Caco-2 (cell line): ENCODE results near the gene UBR3. TPM values are rescaled to one million over a fixed set of nuclear protein-coding genes. Genes with fewer than 3 reads are reported as not detected.
"Not testable (repeated sequence)": the region's sequence is repeated elsewhere in the genome, so short reads cannot be mapped to it uniquely, and the experiment has no call there.

ENCODE experiments used
- BruUV-seq: library from RNA; stranded (reverse); fragments of 400-500 nt; replicated peaks from 2 replicates; lab custom pipeline; 2021; lab: Mats Ljungman, UMichigan
- CTCF ChIA-PET: fragments of 300-600 bp; sonication (Branson Sonifier 250); formaldehyde crosslinking; loops from one replicate; lab custom pipeline; 2022; ENCODE audit warnings: antibody characterized with exemption; lab: Charles Lee
- POLR2A ChIA-PET: fragments of 300-600 bp; sonication (Branson Sonifier 250); formaldehyde crosslinking; loops from one replicate; lab custom pipeline; 2022; ENCODE audit warnings: antibody characterized with exemption; lab: Charles Lee
- DNase-seq, 2 experiments: peaks; one replicate each; pipeline versions ENCODE4 v3.0.0 to v3.0.0-alpha.2; 2020 to 2022
- H3K27me3 ChIP-seq: replicated peaks from 2 replicates; pipeline ENCODE4 v1.6.0; 2011; ENCODE audit warnings: low read length; ENCODE audit not compliant: control insufficient read depth, insufficient read depth
- H3K36me3 ChIP-seq: 2 replicates; pipeline ENCODE4 v1.5.1; 2011; ENCODE audit warnings: low read length; ENCODE audit not compliant: control insufficient read depth, insufficient read depth
- H3K4me1 ChIP-seq: fragments of 250-450 bp; sonication (Bioruptor Pico); 2 replicates; pipeline ENCODE4 v1.5.1; 2020; ENCODE audit warnings: mild to moderate bottlenecking
- H3K4me3 ChIP-seq: 2 replicates; pipeline ENCODE4 v1.5.1; 2011; ENCODE audit warnings: low read depth, mild to moderate bottlenecking, control low read depth, low read length
- H3K9me3 ChIP-seq: fragments of 250-450 bp; sonication (Bioruptor Pico); 2 replicates; pipeline ENCODE4 v1.5.1; 2020; ENCODE audit warnings: mild to moderate bottlenecking, moderate library complexity
- H3K27ac Mint-ChIP-seq: one replicate; pipeline ENCODE4 v1.8.0; 2022; ENCODE audit warnings: mixed read lengths; ENCODE audit not compliant: unreplicated experiment
- H3K27me3 Mint-ChIP-seq: one replicate; pipeline ENCODE4 v1.8.0; 2022; ENCODE audit warnings: mixed read lengths; ENCODE audit not compliant: insufficient read depth, unreplicated experiment
- H3K36me3 Mint-ChIP-seq: one replicate; pipeline ENCODE4 v1.8.0; 2022; ENCODE audit warnings: mild to moderate bottlenecking, mixed read lengths; ENCODE audit not compliant: insufficient read depth, unreplicated experiment
- H3K4me1 Mint-ChIP-seq: one replicate; pipeline ENCODE4 v1.8.0; 2022; ENCODE audit warnings: low read depth, mixed read lengths; ENCODE audit not compliant: unreplicated experiment
- H3K4me3 Mint-ChIP-seq: one replicate; pipeline ENCODE4 v1.8.0; 2022; ENCODE audit warnings: mild to moderate bottlenecking, moderate library complexity, mixed read lengths; ENCODE audit not compliant: unreplicated experiment
- H3K9me3 Mint-ChIP-seq: one replicate; pipeline ENCODE4 v1.8.0; 2022; ENCODE audit warnings: mixed read lengths; ENCODE audit not compliant: unreplicated experiment
- CTCF ChIP-seq, 2 experiments: fragments of 200-600 bp in 1 of 2; IDR thresholded peaks; 1 replicate in 1 of 2; 2 replicates in 1 of 2; pipeline versions ENCODE4 v1.5.1 to v1.8.0; 2011 to 2022; ENCODE audit warnings: antibody characterized with exemption in 1 of 2, control low read depth in 1 of 2, inconsistent platforms in 1 of 2, low read depth in 1 of 2, low read length in 1 of 2, mild to moderate bottlenecking in 1 of 2, moderate library complexity in 1 of 2; ENCODE audit not compliant: insufficient read depth in 1 of 2, severe bottlenecking in 1 of 2, unreplicated experiment in 1 of 2
- intact Hi-C: fragments of 100-400 bp; cut with micrococcal nuclease; formaldehyde crosslinking; loops from one replicate; pipeline ENCODE4 v1.10.0; 2022; ENCODE audit not compliant: unreplicated experiment
- total RNA-seq: library from RNA; stranded (reverse); gene quantifications from 2 replicates; pipeline ENCODE4 v1.2.3, GENCODE V29; 2022

Gene UBR3
- total RNA-seq, 1 experiment from 2014 or later: 35.7 TPM

GRCh38 chr2:169818241-169818640 is 9.0 kb upstream of the UBR3 start:
- Mint-ChIP-seq H3K4me1 (no peaks in the 10 kb centered on the region), H3K27me3 (no peaks in the 10 kb centered on the region), H3K9me3 (no peaks in the 10 kb centered on the region), H3K27ac (no peak overlapping the region), H3K36me3 (peaks cover 59% of the 10 kb centered on the region), H3K4me3 (no peak overlapping the region)
- ChIA-PET CTCF (no interaction called here), POLR2A (no interaction called here)
- H3K4me3 ChIP-seq: no peak overlapping the region
- H3K27me3 ChIP-seq: no peaks in the 10 kb centered on the region
- H3K4me1 ChIP-seq: no peaks in the 10 kb centered on the region; the same call in 1 of the 2 replicates
- DNase-seq: no peak
- no TSS peak for BruUV-seq
- TF ChIP-seq CTCF (IDR thresholded peaks at IDR 0.05; ENCODE audit: insufficient read depth in 1 of 2, low read depth in 1 of 2, low read length in 1 of 2, severe bottlenecking in 1 of 2, unreplicated experiment in 1 of 2): no peak
- H3K9me3 ChIP-seq: no peaks in the 10 kb centered on the region
- H3K36me3 ChIP-seq: peaks cover 3% of the 10 kb centered on the region; the same call in 1 of the 2 replicates
- intact Hi-C loops: no loop called here

- Mint-ChIP-seq H3K9me3 (no peaks in the 10 kb centered on the region), H3K36me3 (peaks cover 58% of the 10 kb centered on the region), H3K27ac (no peak overlapping the region), H3K27me3 (no peaks in the 10 kb centered on the region), H3K4me3 (no peak overlapping the region), H3K4me1 (peaks cover 6% of the 10 kb centered on the region)
- DNase-seq: no peak
- ChIA-PET CTCF (no interaction called here), POLR2A (interaction anchor here (1.2 kb wide), 1 partner anchor 9 kb away, joined by 3 read pairs; no protein-coding TSS in a partner anchor)
- Histone ChIP-seq H3K4me1 (no peaks in the 10 kb centered on the region; the same call in 1 of the 2 replicates), H3K9me3 (no peaks in the 10 kb centered on the region), H3K27me3 (no peaks in the 10 kb centered on the region), H3K4me3 (no peak overlapping the region), H3K36me3 (peaks cover 3% of the 10 kb centered on the region; the same call in 1 of the 2 replicates)
- intact Hi-C loops: no loop called here
- no TSS peak for BruUV-seq
- no peak for TF ChIP-seq CTCF (IDR thresholded peaks at IDR 0.05; ENCODE audit: insufficient read depth in 1 of 2, low read depth in 1 of 2, low read length in 1 of 2, severe bottlenecking in 1 of 2, unreplicated experiment in 1 of 2)
Measured at GRCh38 chr2:169819106-169819505, 8.1 kb upstream of the UBR3 start.

GRCh38 chr2:169820101-169820500 is 7.2 kb upstream of the UBR3 start:
- CTCF ChIA-PET, H3K9me3 ChIP-seq, H3K27me3 ChIP-seq, H3K27ac Mint-ChIP-seq, H3K4me3 ChIP-seq, H3K36me3 ChIP-seq, DNase-seq, intact Hi-C loops, H3K4me1 Mint-ChIP-seq, BruUV-seq, H3K4me1 ChIP-seq, H3K27me3 Mint-ChIP-seq, H3K4me3 Mint-ChIP-seq, H3K9me3 Mint-ChIP-seq, POLR2A ChIA-PET: not testable (repeated sequence)
- H3K36me3 Mint-ChIP-seq: peaks cover 50% of the 10 kb centered on the region

- no peak for DNase-seq
- Mint-ChIP-seq H3K36me3 (peaks cover 37% of the 10 kb centered on the region), H3K27ac (no peak overlapping the region), H3K9me3 (no peaks in the 10 kb centered on the region), H3K4me3 (no peak overlapping the region), H3K4me1 (peaks cover 12% of the 10 kb centered on the region), H3K27me3 (no peaks in the 10 kb centered on the region)
- intact Hi-C loops: no loop called here
- H3K4me1 ChIP-seq: peaks cover 4% of the 10 kb centered on the region
- H3K9me3 ChIP-seq: no peaks in the 10 kb centered on the region
- no TSS peak for BruUV-seq
- no peak overlapping the region for H3K4me3 ChIP-seq
- H3K27me3 ChIP-seq: no peaks in the 10 kb centered on the region
- ChIA-PET CTCF (no interaction called here), POLR2A (no interaction called here)
- H3K36me3 ChIP-seq: peaks cover 1% of the 10 kb centered on the region; the same call in 1 of the 2 replicates
- TF ChIP-seq CTCF (IDR thresholded peaks at IDR 0.05; ENCODE audit: insufficient read depth in 1 of 2, low read depth in 1 of 2, low read length in 1 of 2, severe bottlenecking in 1 of 2, unreplicated experiment in 1 of 2): no peak
Measured at GRCh38 chr2:169822036-169822435, 5.2 kb upstream of the UBR3 start.
